Natural killer cell (primary cell): ENCODE data around the gene CASK. TPM values are rescaled to one million over a fixed set of nuclear protein-coding genes. Genes with fewer than 3 reads are reported as not detected.

Experiments used
- ATAC-seq, 3 donors: fragments of 150-1000 bp in 2 of 3; fragments of 200-7000 bp in 1 of 3; cut with Tn5 transposase; 1 replicate in 1 of 3; 2 replicates in 2 of 3; pipeline ENCODE4 v1.10.0; 2021; ENCODE audit warnings: mild to moderate bottlenecking in 2 of 3, moderate library complexity in 2 of 3
- DNase-seq, 2 donors: peaks; one replicate each; pipeline versions ENCODE4 v3.0.0 to v3.0.0-alpha.2; 2013 to 2021; ENCODE audit warnings: mixed read lengths in 1 of 2
- H3K27ac ChIP-seq: one replicate; pipeline ENCODE4 v1.5.1; 2013; ENCODE audit warnings: mild to moderate bottlenecking, low read length
- H3K27me3 ChIP-seq: one replicate; pipeline ENCODE4 v1.6.1; 2013; ENCODE audit warnings: low read length; ENCODE audit not compliant: control insufficient read depth, insufficient read depth
- H3K36me3 ChIP-seq: one replicate; pipeline ENCODE4 v1.6.1; 2013; ENCODE audit warnings: low read length; ENCODE audit not compliant: control insufficient read depth, insufficient read depth
- H3K4me1 ChIP-seq: one replicate; pipeline ENCODE4 v1.6.1; 2013; ENCODE audit warnings: low read length; ENCODE audit not compliant: control insufficient read depth, insufficient read depth
- H3K4me3 ChIP-seq: one replicate; pipeline ENCODE4 v1.5.1; 2013; ENCODE audit warnings: low read length
- H3K9me3 ChIP-seq: one replicate; pipeline ENCODE4 v1.6.1; 2013; ENCODE audit warnings: low read length; ENCODE audit not compliant: control insufficient read depth, insufficient read depth
- H3K27ac Mint-ChIP-seq, 2 donors: one replicate each; pipeline ENCODE4 v1.8.0; 2022; ENCODE audit warnings: mild to moderate bottlenecking in 2 of 2, mixed read lengths in 2 of 2, moderate library complexity in 1 of 2
- H3K27me3 Mint-ChIP-seq, 2 donors: one replicate each; pipeline ENCODE4 v1.8.0; 2022; ENCODE audit warnings: low read depth in 2 of 2, mixed read lengths in 2 of 2
- H3K36me3 Mint-ChIP-seq: one replicate; pipeline ENCODE4 v1.8.0; 2022; ENCODE audit warnings: mixed read lengths
- H3K4me1 Mint-ChIP-seq, 2 donors: one replicate each; pipeline ENCODE4 v1.8.0; 2022; ENCODE audit warnings: mixed read lengths in 2 of 2
- H3K4me3 Mint-ChIP-seq: one replicate; pipeline ENCODE4 v1.8.0; 2022; ENCODE audit warnings: mild to moderate bottlenecking, moderate library complexity, mixed read lengths
- H3K9me3 Mint-ChIP-seq, 2 donors: one replicate each; pipeline ENCODE4 v1.8.0; 2022; ENCODE audit warnings: mixed read lengths in 2 of 2
- WGBS: methylation state at CpG from one replicate; pipeline ENCODE4 v1.1.7; 2013; ENCODE audit warnings: missing lambda C conversion rate; ENCODE audit not compliant: insufficient coverage; 5-methylcytosine and 5-hydroxymethylcytosine counted together
- intact Hi-C: fragments of 100-400 bp; cut with micrococcal nuclease; formaldehyde crosslinking; loops from one replicate; pipeline ENCODE4 v1.14.2; 2022
- total RNA-seq, 4 donors: library from RNA; stranded (reverse); fragments of 120-200 nt in 1 of 4; gene quantifications; one replicate each; pipeline versions ENCODE4 v1.2.3 to v1.2.4, GENCODE V29; 2013 to 2022
- TF ChIP-seq, protein P1 (sequence below): fragments of 200-600 bp; IDR thresholded peaks from one replicate; pipeline ENCODE4 v1.8.0; 2022; ENCODE audit warnings: antibody characterized with exemption

Gene CASK
- total RNA-seq, 3 donors from 2014 or later (not counting 1 experiment from before 2014, with no cell fraction given) = 23.5 to 27.9 (median 25.6) TPM

DNA sequence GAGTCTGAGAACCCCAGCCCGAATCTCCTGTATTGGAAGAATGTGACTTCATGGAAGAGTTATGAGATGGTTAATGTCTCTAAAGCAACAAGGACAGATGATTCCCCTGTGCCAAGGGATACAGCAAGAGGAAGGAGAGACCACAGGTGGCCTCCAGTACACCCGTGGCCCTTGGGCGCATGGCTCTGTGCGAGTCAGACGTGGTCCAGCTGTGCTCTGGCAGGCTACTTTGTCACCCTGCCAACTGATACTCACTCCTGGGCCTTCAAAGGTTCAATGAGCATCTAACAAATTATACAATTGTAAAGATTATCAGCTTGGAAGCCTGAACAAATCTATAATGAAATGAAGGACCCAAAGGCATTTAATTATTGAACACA is 404.5 kb downstream of the CASK start:
- Mint-ChIP-seq H3K27me3 (no peaks in the 10 kb centered on the region), H3K9me3 (no peaks in the 10 kb centered on the region), H3K4me3 (no peak overlapping the region), H3K36me3 (no peaks in the 10 kb centered on the region), H3K4me1 (peaks cover 5 to 6% of the 10 kb centered on the region in 2 donors), H3K27ac (no peak overlapping the region)
- Histone ChIP-seq H3K27me3 (no peaks in the 10 kb centered on the region), H3K27ac (no peak overlapping the region), H3K9me3 (no peaks in the 10 kb centered on the region), H3K4me3 (no peak overlapping the region), H3K36me3 (peaks cover 6% of the 10 kb centered on the region), H3K4me1 (peaks cover 15% of the 10 kb centered on the region)
- ATAC-seq (no peak), DNase-seq (no peak)
- TF ChIP-seq, protein P1, sequence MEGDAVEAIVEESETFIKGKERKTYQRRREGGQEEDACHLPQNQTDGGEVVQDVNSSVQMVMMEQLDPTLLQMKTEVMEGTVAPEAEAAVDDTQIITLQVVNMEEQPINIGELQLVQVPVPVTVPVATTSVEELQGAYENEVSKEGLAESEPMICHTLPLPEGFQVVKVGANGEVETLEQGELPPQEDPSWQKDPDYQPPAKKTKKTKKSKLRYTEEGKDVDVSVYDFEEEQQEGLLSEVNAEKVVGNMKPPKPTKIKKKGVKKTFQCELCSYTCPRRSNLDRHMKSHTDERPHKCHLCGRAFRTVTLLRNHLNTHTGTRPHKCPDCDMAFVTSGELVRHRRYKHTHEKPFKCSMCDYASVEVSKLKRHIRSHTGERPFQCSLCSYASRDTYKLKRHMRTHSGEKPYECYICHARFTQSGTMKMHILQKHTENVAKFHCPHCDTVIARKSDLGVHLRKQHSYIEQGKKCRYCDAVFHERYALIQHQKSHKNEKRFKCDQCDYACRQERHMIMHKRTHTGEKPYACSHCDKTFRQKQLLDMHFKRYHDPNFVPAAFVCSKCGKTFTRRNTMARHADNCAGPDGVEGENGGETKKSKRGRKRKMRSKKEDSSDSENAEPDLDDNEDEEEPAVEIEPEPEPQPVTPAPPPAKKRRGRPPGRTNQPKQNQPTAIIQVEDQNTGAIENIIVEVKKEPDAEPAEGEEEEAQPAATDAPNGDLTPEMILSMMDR = no peak
- intact Hi-C loops = no loop called here
- 58% methylated on average over 2 of the region's 5 CpGs for WGBS

DNA sequence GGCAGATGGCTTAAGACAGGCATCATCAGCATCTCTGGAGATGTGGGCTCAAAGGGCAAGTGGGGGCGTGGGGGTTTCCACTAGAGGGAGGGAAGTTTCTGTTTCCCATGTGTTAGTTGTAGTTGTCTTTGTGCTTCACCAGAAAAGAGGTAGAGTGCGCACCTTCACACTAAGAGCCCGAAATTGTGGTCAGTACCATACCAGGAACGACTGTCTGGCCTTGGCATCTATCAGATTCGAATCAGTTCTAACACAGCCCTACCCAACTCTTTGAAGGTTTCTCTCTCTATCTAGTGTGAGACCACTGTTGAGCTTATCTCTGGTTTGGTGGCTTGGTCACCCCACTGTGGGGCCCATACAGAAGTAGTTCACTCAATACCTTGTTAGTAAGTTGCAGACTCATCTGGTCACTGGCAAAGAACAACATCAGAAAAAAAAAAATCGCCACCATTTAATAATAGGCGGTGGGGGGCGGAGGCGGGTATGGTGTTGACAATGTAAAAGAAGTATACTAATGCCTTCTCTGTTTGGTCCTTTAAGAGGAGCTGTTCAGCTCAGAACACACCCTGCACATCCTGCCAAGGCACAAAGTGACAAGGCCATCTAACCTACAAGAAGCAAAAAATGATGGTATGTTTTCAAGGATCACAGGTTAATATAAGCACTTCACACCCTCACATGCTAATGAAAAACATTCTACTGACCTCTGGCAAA is 405.1 kb downstream of the CASK start:
- H3K27ac ChIP-seq = no peak overlapping the region
- ATAC-seq = peak; percentile 32 to 72 (median 34)
- intact Hi-C loops = no loop called here

GRCh38 chrX:41516999-41517765 is 406.2 kb downstream of the CASK start:
- Histone ChIP-seq H3K4me3 (no peak overlapping the region), H3K27ac (no peak overlapping the region), H3K4me1 (peaks cover 19% of the 10 kb centered on the region), H3K27me3 (no peaks in the 10 kb centered on the region), H3K36me3 (no peaks in the 10 kb centered on the region), H3K9me3 (no peaks in the 10 kb centered on the region)
- no peaks in the 10 kb centered on the region for H3K27me3 Mint-ChIP-seq
- no peaks in the 10 kb centered on the region for H3K9me3 Mint-ChIP-seq
- intact Hi-C loops = no loop called here
- H3K4me3 Mint-ChIP-seq = no peak overlapping the region
- WGBS = 81% methylated on average over 4 of the region's 4 CpGs
- no peaks in the 10 kb centered on the region for H3K36me3 Mint-ChIP-seq
- TF ChIP-seq, protein P1 = no peak
- H3K27ac Mint-ChIP-seq = no peak overlapping the region
- peaks cover 5 to 8% of the 10 kb centered on the region in 2 donors for H3K4me1 Mint-ChIP-seq
- DNase-seq (peak in 1 of 2 donors; percentile 8), ATAC-seq (no peak)

More for the DNA sequence above, 405.1 kb downstream of the CASK start:
- Mint-ChIP-seq H3K27me3 (no peaks in the 10 kb centered on the region), H3K36me3 (no peaks in the 10 kb centered on the region), H3K9me3 (no peaks in the 10 kb centered on the region), H3K27ac (no peak overlapping the region), H3K4me1 (peaks cover 5 to 6% of the 10 kb centered on the region in 2 donors), H3K4me3 (no peak overlapping the region)
- WGBS = 28% methylated on average over 4 of the region's 9 CpGs
- H3K9me3 ChIP-seq = no peaks in the 10 kb centered on the region
- peak in 1 of 2 donors; percentile 22 for DNase-seq
- peaks cover 15% of the 10 kb centered on the region for H3K4me1 ChIP-seq
- no peaks in the 10 kb centered on the region for H3K27me3 ChIP-seq
- peaks cover 1% of the 10 kb centered on the region for H3K36me3 ChIP-seq
- TF ChIP-seq, protein P1 = no peak
- no peak overlapping the region for H3K4me3 ChIP-seq
